CD4-positive, alpha-beta T cell treated with Interleukin-2 at 100 ng/mL for 4 hours (primary cell): Measurements from ENCODE around the gene POLR2I.
"Not testable (repeated sequence)": the region's sequence is repeated elsewhere in the genome, so short reads cannot be mapped to it uniquely, and the experiment has no call there.

Source experiments
- DNase-seq: peaks from one replicate; pipeline ENCODE4 v3.0.0-alpha.2; 2020; ENCODE audit warnings: low spot score

The POLR2I gene

GRCh38 chr19:36114721-36115452, at the start of gene POLR2I:
Gene POLR2I (minus strand): TSS chr19:36114875. CDS start chr19:36114856, 19 bp downstream.
- DNase-seq = peak; percentile 100

GRCh38 chr19:36163813-36164212, 49.1 kb upstream of the POLR2I start:
- no peak for DNase-seq

GRCh38 chr19:36160821-36161596, 46.3 kb upstream of the POLR2I start:
- no peak for DNase-seq

DNA sequence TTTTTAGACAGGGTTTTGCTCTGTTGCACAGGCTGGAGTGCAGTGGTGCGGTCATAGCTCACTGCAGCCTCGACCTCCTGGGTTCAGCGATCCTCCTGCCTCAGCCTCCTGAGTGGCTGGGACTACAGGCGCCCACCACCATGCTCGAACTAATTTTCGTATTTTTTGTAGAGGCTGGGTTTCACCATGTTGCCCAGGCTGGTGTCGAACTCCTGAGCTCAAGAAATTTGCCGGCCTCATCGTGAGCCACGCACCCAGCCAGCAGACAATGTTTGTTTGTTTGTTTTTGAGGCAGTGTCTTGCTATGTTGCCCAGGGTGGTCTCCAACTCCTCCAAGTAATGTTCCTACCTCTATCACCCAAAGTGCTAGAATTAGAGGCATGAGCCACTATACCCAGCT, 38.5 kb upstream of the POLR2I start:
- DNase-seq = no peak

- DNase-seq = no peak
Measured at GRCh38 chr19:36152352-36153091, 37.8 kb upstream of the POLR2I start, which contains the start of gene COX7A1. Gene COX7A1 (minus strand): TSS chr19:36152447. CDS start chr19:36152407, 40 bp downstream.

GRCh38 chr19:36152019-36152351, 37.3 kb upstream of the POLR2I start:
- no peak for DNase-seq

DNA sequence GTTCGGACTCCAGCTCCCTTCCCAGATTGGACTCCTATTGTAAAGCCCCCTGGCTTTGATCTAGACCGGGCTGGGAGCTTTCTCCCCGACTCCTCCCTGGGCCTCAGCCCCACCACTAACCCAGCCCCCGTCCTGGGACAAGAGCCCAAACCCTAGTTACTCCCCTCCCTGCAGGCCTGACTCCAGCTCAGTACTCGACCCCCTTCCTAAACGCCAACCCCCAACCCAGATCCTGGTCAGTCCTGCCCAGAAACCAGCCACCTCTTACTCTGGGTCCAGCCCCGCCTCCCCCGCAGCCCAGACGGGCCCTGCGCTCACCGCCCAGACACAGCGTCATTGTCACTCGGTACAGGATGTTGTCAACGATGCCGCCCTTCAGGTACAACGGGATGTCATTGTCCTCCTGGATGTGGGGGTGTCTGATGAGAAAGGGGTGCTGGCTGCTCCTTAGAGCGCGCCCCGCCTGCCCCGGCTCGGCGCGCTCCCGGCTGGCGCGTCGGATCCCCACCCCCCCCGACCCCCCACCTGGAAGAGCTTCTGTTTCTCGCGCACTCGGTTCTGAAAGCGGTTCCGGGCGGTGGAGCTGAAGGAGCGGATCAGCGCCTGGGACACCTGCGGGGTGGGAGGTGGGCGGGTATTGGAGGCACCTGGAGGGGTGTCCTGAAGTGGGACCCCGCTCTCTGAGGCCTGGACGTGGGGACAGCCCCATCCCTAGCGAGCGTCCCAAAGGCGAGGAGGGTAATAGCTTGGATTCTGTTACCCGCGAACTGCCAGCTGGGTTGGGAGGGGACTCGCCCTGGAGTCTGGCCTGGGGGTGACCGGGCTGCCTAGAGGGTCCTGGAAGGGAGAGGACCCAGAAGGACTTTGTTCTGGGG, 36.7 kb upstream of the POLR2I start:
- DNase-seq = no peak

- DNase-seq = no peak
Measured at GRCh38 chr19:36150586-36150985, 35.9 kb upstream of the POLR2I start.

- DNase-seq = no peak
Measured at GRCh38 chr19:36149673-36150406, 35.2 kb upstream of the POLR2I start.

- DNase-seq = no peak
Measured at GRCh38 chr19:36144624-36145023, 29.9 kb upstream of the POLR2I start.

DNA sequence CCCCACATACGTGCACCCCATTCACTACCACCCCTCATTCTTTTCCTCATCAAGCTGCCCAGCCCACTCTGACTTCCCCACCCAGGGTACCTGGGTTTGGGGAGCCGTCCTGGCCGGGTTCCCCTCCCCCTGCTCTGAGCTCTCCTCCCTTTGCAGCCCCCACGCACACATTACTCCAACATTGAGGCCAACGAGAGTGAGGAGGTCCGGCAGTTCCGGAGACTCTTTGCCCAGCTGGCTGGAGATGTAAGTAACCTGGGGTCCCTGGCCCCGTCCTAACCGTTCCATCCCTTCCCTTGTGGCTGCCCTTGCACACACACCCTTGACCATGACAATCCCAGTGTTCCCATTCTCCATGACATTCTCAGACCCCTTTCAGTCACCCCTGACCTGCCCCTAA, 27.8 kb upstream of the POLR2I start:
- no peak for DNase-seq

- no peak for DNase-seq
Measured at GRCh38 chr19:36142046-36142445, 27.4 kb upstream of the POLR2I start.

DNA sequence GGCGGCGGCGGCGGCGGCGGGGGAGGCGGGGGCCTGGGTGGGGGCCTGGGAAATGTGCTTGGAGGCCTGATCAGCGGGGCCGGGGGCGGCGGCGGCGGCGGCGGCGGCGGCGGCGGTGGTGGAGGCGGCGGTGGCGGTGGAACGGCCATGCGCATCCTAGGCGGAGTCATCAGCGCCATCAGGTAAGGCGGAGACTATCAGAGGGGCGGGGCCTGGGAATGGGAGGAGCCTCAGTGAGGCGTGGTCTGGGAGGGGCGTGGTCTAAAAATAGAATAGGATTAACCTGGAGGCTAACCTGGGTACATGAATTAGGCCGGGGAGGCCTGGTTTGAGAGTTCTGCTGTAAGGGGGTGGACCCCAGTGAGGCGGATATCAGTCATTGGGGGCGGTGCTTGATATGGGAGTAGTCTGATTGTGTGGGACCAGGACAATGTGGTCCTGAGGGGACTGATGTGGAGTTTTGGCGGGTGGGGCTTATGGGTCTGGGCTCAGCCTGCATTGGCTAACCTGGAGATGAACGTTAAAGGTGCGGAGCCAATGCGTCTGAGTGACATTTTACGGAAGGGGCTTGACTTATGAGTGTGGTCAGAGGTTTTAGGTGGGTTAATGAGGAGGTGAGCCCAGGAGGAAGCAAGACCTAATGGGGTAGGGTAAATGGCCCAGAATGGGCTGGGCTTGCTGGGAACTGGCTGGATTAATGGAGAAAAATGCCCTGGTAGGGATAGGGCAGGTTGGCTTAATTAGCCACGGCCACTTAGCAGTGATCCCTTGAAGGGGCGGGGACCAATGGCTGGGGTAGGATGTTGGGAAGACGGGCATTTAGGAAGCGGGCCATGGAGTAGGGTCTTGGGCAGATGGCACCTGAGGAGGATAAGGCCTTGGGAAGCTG, 26.6 kb upstream of the POLR2I start:
- peak; percentile 94 for DNase-seq

DNA sequence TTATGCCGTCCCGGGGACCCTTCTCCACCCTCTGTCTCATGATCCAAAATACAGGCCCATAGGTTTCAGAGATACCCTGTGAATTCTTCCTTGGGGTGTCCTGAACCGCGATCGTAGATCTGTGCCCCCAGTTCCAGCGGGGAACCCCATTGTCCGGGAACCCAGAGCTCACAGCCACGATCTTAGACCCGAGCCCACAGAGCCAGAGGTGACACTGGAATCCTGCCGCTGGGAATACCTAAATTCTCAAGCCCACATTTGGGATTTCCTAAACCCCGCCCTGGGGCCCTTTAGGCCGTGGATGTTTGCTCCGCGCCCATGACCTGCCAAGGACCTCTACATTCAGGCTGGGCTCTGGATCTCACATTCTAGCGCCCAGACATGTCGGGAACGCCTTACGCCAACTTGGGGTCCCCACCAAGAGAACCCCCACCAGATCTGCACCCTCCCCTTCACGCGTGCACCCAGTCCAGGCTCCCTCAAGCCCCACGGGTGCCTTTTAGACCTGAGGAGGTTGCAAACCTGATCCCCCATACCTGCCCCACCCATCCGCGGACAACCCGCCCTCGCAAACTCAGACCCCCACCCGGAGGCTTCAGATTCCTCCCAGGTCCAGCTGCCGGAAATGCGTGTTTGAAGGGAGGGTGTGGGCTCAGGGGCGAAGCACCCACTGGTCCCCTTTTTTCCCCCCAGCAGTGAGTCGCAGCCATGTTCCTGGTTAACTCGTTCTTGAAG, 25.8 kb upstream of the POLR2I start:
- DNase-seq = peak; percentile 22

GRCh38 chr19:36139473-36140303, 25.0 kb upstream of the POLR2I start, which contains the start of gene CAPNS1:
Gene CAPNS1 (plus strand): TSS chr19:36140066. CDS start chr19:36141012, 946 bp downstream.
- peak; percentile 95 for DNase-seq

DNA sequence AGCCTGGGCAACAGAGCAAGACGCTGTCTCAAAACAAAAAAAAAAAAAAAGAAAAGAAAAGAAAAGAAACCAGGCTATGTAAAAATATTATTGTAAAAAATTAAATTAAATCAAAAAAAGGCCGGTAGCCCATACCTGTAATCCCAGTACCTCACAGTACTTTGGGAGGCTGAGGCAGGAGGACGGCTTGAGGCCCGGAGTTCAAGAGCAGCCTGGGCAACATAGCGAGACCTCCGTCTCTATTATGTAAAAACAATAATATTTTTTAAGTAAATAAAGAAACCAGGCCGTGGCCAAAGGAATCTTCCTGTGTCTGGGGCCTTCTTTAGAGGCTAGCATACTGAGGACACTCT, 24.4 kb upstream of the POLR2I start:
- no peak for DNase-seq

DNA sequence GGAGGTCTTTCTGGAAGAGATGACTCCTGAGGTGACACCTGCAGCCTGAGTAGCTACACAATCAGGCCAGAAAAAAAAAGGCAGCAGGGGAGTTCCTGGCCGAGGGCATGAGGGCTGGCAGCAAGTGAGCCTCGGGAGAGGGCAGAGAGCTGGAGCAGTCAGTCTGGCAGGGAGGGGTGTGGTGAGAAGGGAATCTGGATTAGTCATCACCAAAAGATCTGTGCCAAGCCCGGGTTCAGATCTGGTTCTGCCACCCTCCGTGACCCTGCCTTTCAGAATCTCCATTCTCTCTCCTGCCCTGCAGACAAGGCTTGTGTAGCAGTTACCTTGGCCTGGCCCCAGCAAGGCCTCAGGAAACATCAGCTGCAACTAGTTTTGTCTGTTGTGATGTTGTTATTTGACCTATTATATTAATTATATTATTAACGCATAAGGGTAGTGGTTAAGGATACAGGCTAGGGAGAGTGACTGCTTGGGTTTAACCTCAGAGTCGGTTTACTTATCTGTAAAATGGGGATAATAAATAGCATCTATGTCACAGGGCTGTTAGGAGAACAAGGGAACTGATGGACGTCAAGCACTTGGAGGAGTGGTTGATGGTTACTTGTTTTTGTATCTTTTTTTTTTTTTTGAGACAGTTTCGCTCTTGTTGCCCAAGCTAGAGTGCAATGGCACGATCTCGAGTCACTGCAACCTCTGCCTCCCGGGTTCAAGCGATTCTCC, 22.4 kb upstream of the POLR2I start:
- peak; percentile 11 for DNase-seq

GRCh38 chr19:36134867-36135266, 20.2 kb upstream of the POLR2I start:
- not testable (repeated sequence) for DNase-seq
